AG09309 (cell line): Measurements from ENCODE around the gene PERM1.

ENCODE experiments used
- DNase-seq: peaks from one replicate; pipeline ENCODE4 v3.0.0-alpha.2; 2010; ENCODE audit warnings: low read depth
- H3K4me3 ChIP-seq: 2 replicates; pipeline ENCODE4 v1.5.1; 2011; ENCODE audit warnings: mild to moderate bottlenecking, low read depth, low read length, moderate library complexity; ENCODE audit not compliant: control insufficient read depth
- TF ChIP-seq, protein P1 (sequence below): IDR thresholded peaks from 2 replicates; pipeline ENCODE4 v1.5.1; 2011; ENCODE audit warnings: mild to moderate bottlenecking, low read depth, low read length, inconsistent platforms; ENCODE audit not compliant: insufficient read depth, control insufficient read depth; ENCODE audit errors: missing control alignments

Gene PERM1

DNA sequence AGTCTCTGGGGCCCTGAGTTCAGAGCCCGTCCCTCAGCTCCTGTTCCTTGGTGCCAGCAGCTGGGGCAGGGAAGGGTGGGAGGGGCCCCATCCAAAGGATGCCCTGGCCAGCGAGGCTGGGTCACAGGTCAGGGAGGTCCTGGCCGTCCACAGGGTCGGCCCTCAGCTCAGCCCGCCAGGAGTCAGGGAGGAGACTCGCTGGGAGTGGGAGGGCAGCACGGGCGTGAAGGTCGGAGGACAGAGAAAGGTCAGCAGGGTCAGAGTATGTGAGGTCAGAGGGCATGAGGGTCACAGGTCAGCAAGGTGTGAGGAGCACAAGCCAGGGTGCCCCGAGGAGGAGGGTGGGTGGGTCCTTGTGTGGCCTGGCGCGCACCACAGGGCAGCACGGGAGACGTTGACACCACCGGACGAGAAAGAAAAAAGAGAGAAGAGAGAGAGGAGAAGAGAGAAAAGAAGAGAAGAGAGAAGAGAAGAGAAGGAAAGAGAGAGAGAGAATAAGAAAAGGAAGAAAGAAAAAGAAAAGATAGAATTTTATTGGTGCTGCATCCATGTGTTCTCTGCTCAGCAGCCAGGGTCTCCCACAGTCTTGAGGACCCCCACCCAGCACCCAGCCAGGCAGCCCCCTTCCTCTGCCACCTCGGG, 7.1 kb downstream of the PERM1 start:
- H3K4me3 ChIP-seq: no peak overlapping the region
- no peak for DNase-seq
- TF ChIP-seq, protein P1, sequence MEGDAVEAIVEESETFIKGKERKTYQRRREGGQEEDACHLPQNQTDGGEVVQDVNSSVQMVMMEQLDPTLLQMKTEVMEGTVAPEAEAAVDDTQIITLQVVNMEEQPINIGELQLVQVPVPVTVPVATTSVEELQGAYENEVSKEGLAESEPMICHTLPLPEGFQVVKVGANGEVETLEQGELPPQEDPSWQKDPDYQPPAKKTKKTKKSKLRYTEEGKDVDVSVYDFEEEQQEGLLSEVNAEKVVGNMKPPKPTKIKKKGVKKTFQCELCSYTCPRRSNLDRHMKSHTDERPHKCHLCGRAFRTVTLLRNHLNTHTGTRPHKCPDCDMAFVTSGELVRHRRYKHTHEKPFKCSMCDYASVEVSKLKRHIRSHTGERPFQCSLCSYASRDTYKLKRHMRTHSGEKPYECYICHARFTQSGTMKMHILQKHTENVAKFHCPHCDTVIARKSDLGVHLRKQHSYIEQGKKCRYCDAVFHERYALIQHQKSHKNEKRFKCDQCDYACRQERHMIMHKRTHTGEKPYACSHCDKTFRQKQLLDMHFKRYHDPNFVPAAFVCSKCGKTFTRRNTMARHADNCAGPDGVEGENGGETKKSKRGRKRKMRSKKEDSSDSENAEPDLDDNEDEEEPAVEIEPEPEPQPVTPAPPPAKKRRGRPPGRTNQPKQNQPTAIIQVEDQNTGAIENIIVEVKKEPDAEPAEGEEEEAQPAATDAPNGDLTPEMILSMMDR: no peak

DNA sequence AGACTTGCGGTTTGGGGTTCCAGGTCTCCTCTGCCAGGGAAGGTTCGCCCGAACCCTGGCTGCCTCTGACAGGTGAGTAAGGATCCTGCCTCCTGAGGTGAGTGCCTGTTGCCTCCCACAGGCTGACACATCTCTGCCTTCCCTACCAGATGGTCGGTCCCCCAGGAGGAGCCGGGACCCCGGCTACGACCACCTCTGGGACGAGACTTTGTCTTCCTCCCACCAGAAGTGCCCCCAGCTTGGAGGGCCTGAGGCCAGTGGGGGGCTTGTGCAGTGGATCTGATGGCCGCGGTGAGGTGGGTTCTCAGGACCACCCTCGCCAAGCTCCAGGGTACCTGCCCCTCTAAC, 7.6 kb downstream of the PERM1 start:
- H3K4me3 ChIP-seq: no peak overlapping the region
- TF ChIP-seq, protein P1: no peak
- no peak for DNase-seq

DNA sequence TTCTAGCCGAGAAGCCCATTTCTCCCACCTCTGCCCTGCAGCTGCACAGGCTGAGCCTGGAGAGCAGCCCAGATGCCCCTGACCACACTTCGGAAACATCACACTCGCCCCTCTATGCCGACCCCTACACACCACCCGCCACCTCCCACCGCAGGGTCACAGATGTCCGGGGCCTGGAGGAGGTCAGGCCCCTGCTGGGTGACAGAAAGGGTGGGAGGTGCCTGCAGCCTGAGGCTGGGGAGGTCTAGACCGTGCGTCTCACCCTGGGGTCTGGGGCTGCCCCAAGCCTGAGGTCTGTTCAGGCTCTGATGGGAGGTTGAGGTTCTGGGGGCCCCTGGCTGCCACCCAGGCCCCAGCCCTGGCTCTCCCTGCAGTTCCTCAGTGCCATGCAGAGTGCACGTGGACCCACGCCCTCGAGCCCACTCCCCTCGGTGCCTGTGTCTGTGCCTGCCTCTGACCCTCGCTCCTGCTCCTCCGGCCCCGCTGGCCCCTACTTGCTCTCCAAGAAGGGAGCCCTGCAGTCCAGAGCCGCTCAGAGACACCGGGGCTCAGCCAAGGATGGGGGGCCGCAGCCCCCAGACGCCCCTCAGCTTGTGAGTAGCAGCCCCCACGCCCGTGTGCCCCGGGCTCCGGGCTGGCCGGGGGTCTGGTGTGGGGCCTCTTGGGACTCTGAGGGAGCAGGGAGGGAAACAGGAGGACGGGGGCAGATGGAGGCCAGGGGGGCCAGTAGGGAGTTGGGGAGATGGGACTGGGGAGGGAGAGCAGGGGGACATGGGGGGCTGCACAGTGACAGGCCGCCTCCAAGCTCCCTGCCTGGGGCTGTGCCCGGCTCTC, 8.2 kb downstream of the PERM1 start:
- no peak for DNase-seq

DNA sequence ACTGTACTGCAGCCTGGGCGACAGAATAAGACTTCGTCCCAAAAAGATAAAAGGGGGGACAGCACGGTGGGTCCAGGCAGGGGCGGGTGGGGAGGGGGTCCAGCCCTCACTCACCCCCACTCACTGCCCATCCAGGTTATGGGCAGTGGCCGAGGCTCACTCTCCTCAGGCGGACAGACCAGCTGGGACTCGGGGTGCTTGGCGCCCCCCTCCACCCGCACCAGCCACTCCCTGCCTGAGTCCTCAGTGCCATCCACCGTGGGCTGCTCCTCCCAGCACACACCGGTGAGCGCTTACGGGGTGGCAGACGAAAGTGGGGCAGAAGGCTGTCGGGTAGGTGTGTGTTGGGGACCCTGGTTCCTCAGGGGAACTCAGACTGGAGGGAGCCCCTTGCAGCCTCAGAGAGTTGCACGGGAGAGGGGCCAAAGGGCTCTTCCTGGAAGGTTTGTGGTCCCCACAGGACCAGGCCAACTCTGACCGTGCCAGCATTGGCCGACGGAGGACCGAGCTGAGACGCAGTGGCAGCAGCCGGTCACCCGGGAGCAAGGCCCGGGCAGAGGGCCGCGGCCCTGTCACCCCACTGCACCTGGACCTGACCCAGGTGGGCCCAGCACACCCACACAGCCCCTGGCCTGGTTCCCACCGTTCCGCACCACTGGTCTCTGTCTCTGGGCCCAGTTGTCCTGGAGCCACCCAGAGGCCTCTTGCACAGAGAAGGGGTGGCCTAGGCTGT, 9.0 kb downstream of the PERM1 start:
- DNase-seq: no peak
- no peak overlapping the region for H3K4me3 ChIP-seq
- TF ChIP-seq, protein P1: no peak

More for the DNA sequence above, 8.2 kb downstream of the PERM1 start:
- no peak overlapping the region for H3K4me3 ChIP-seq
- TF ChIP-seq, protein P1: no peak

DNA sequence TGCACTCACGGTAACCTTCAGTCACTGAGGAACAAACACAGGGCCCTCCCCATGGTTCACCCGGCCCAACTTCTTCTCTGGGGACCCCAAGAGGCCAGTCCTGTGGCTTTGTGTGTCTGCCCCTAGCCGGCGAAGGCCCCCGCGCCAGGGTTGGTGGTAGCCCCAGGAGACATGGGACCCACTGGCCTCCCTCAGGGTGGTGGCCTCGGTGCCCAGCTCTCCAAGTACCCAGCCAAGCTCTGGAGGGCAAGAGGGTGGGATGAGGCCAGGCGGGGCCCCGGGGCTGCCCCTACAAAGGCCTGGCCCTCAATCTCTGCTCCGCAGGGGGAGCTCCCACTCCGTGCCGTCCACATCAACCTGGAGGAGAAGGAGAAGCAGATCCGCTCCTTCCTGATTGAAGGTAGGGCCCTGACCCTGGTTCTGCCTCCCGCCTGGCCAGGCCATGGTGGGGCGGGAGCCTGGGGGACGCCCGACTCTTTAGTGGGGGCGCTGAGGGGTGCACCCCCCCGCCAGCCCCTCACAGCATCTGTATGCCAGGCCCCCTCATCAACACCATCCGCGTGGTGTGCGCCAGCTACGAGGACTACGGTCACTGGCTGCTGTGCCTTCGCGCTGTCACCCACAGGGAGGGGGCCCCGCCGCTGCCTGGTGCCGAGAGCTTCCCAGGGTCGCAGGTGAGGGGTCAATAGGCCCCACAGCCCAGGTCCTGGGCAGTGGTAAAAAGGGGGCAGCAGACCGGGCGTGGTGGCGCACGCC, 10.0 kb downstream of the PERM1 start:
- H3K4me3 ChIP-seq: no peak overlapping the region
- DNase-seq: no peak
- TF ChIP-seq, protein P1: no peak

DNA sequence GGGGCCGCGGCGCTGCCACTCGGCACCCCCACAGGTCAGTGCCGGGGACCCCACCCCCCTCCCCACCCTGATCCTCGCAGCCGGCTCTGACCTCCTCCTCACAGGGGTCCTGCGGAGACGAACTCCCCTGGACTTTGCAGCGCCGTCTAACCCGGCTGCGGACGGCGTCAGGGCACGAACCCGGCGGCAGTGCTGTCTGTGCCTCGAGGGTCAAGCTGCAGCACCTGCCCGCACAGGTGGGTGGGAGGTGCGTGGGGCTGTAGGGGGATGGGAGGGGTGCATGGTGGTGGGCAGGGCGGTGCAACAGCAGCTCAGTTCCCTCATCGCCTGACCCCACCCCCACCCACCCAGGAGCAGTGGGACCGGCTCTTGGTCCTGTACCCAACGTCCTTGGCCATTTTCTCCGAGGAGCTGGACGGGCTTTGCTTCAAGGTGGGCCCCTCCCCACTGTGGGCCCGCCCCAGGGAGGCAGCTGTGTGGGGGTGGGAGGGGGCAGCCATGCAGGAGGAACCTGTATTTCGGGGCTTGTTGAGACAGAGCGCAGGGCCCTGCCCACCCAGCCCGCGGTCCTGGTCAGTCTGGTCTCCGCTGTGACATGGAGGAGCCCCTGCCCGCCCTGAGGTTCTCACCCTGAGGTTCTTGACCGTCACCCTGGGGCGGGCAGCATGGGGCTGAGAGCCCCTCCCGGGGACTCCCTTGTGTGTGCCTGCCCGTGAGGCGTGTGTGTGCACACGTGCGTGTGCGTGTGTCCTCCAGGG, 10.7 kb downstream of the PERM1 start:
- TF ChIP-seq, protein P1: no peak
- no peak overlapping the region for H3K4me3 ChIP-seq
- no peak for DNase-seq
